ENCODE data around the gene FRYL.

- TF ChIP-seq, protein P1, sequence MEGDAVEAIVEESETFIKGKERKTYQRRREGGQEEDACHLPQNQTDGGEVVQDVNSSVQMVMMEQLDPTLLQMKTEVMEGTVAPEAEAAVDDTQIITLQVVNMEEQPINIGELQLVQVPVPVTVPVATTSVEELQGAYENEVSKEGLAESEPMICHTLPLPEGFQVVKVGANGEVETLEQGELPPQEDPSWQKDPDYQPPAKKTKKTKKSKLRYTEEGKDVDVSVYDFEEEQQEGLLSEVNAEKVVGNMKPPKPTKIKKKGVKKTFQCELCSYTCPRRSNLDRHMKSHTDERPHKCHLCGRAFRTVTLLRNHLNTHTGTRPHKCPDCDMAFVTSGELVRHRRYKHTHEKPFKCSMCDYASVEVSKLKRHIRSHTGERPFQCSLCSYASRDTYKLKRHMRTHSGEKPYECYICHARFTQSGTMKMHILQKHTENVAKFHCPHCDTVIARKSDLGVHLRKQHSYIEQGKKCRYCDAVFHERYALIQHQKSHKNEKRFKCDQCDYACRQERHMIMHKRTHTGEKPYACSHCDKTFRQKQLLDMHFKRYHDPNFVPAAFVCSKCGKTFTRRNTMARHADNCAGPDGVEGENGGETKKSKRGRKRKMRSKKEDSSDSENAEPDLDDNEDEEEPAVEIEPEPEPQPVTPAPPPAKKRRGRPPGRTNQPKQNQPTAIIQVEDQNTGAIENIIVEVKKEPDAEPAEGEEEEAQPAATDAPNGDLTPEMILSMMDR (conservative IDR thresholded peaks at IDR 0.05; ENCODE audit: low read depth, low read length): peak; percentile 31; the same call in 1 of the 2 replicates
- no peak for TF ChIP-seq EZH2 (IDR thresholded peaks at IDR 0.05; ENCODE audit: borderline replicate concordance, low read depth, low read length, poor library complexity, severe bottlenecking)
Measured at GRCh38 chr4:48557478-48557877, 222.6 kb downstream of the FRYL start.

All from A673 (cell line).